HS-27A (cell line): ENCODE data around the gene MBTPS1.

ENCODE experiments used
- DNase-seq: peaks from one replicate; pipeline ENCODE4 v3.0.0-alpha.2; 2012; ENCODE audit warnings: low read depth, missing footprints

Gene MBTPS1

GRCh38 chr16:84053237-84053636 lies 63.5 kb downstream of the MBTPS1 start:
- no peak for DNase-seq

GRCh38 chr16:84052071-84052622 lies 64.6 kb downstream of the MBTPS1 start:
- DNase-seq = no peak

DNA sequence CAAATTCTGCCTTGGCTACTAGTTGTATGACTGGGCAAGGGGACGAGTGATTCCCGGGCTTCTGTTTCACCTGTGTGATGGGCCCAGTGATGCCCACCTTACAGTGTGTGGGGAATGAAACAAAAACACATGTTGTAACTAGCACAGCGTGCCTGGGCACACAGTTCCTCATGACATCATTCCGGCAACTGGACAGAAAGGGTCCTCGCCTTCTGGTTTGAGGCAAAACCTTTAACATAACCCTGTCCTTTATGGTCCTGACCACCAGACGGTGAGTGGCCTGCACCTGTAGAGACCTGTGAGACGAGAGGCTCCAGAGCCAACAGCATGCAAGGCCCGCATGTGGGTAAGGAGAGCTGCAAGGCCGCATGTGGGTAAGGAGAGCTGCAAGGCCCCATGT lies 66.4 kb downstream of the MBTPS1 start:
- no peak for DNase-seq

DNA sequence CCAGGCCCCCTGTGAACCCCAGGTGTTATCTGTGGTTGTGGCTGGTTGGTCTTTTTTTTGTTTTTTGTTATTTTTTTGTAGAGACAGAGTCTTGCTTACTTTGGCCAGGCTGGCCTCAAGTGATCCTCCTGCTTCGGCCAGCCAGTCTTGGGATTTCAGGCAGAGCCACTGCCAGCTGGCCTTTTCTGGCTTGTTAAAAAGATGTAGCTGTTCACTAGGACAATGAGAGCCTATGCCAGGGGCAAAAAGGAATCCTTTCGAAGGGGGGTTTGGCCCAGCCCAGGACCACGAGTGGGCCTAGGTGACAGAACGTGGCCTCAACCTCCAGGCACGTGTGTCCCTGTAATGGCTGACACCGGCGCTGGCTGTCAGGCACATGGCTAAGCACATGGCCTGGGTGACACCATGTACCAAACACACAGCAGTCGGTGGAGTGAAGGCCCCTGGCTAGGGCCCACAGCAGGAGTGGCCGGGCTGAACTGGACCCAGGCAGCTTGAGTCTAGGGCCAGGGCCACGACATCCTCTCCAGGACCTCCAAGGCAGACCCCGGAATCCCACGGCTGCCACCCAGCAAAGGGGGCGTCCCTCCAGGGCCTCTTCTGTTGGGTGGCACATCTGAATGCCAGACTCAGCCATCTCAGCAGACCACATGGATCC lies 67.2 kb downstream of the MBTPS1 start:
- DNase-seq = no peak

DNA sequence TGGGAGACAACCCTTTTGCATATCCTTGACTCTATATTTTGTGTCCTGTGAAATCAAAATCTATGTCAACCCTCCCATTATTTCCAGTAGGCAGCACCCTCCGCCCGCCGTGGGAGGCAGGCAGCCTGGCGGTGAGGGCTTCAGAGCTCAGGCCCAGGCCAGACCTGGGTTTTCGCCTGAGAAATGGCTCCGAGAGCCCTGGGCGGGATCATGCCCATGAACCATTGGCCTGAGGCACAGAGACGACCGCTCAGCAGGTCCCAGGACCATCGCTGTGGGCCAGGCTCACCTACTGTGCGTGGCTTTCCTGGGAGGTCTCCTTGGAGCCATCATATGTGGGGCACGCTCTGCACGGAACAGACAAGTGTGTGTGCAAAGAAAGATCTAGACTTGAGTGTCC lies 67.9 kb downstream of the MBTPS1 start:
- DNase-seq = no peak

- no peak for DNase-seq
These were observed 68.5 kb downstream of the MBTPS1 start for GRCh38 chr16:84048270-84048669.

GRCh38 chr16:84047626-84048025 lies 69.1 kb downstream of the MBTPS1 start:
- DNase-seq = no peak

GRCh38 chr16:84047206-84047605 lies 69.5 kb downstream of the MBTPS1 start:
- no peak for DNase-seq

- DNase-seq = no peak
These were observed 70.8 kb downstream of the MBTPS1 start for GRCh38 chr16:84045818-84046470.

GRCh38 chr16:84045001-84045817 lies 71.5 kb downstream of the MBTPS1 start:
- no peak for DNase-seq

DNA sequence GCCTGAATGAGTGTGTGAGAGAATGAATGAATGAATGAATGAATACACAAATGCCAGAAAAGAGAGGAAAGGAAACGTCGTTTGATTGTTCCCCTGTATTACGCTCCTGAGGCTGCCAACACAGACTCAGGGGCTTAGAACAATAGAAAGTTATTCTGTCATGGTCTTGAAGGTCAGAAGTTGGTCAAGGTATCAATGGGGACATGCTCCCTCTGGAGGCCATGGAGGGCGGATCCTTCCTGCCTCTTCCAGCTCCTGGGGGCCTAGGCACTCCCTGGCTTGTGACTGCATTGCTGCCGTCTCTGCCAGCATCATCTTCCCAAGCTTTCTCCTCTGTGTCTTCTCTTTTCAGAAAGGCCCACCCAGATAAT lies 72.6 kb downstream of the MBTPS1 start:
- no peak for DNase-seq

GRCh38 chr16:84043486-84044117 lies 73.1 kb downstream of the MBTPS1 start:
- no peak for DNase-seq

DNA sequence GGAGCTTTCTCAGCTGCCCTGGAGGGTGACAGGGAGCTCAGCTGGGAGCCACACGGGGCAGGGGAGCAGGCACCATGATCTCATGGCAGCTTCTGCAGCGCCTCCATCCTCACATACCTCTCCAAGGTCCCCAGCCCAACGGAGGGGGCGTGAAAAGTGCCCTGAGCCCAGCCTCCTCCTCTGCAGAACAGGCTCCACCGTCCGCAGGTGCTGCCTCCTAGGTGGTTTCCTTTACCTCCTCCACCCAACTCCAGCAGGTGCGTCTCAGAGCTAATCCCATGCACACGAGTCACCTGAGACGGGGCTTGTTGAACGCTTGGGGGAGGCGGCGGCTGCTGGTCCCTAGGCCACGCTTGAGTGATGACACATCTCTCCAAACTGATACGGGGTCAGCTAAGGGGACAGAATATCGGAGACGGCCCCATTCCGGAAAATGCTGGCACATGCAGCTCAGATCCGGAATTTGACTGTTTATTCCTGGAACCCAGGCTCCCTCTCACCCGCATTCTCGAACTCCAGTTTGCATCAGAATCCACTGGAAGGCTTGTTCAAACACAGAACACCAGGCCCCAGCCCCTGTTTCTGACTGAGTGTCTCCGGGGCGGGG lies 73.8 kb downstream of the MBTPS1 start:
- DNase-seq = no peak

DNA sequence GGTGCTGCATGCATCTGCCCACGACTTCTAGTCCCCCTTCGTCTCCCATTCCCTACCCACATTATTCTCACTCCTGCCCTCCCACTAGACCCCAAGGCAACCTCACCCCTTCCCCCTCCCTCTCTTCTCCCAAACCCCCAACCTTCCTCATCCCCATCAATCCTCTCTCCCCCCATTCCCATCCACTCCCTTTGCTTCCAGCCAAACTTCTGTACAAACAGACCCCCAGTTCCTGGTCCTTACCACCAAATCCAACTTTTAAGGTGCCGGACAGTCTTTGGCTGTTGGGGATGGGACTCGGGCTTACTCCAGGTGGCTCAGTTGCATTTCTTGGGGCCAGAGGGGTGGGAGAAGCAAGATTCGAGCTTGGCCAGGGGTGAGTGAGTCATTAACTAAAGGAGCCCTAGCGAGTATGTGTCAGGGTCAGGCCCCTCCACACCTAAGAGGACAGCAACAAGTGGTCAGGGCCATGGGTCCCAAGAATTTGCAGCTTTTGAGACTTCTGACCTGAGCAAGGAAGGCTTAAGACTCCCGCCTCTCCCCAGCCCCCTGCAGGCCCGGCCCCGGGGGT lies 74.3 kb downstream of the MBTPS1 start, which contains the start of gene SLC38A8:
SLC38A8 (minus strand) TSS at position 488 of the 571 bp plus-strand sequence. CDS start 638 bp downstream, outside the sequence.
- DNase-seq = no peak

DNA sequence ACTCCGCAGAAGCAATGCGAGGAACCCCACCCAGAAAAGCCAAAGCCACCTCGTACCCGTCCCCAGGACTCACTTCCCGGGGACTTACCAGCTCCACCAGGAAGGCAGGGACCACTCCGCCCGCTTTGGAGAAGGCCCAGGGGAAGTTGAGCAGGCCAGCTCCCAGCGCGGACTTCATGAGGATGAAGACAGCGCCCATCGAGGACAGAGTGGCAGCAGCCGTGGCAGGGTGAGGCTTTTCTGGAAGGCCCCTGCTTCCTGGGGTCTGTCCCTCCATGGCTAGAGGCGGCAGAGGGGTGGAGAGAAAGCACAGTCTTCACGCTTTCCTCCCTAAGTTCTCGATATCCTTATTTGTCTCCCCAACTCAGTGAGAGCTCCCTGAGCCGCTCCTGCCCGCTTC lies 74.9 kb downstream of the MBTPS1 start:
- DNase-seq = no peak

- DNase-seq = no peak
These were observed 75.6 kb downstream of the MBTPS1 start for GRCh38 chr16:84040823-84041820.

DNA sequence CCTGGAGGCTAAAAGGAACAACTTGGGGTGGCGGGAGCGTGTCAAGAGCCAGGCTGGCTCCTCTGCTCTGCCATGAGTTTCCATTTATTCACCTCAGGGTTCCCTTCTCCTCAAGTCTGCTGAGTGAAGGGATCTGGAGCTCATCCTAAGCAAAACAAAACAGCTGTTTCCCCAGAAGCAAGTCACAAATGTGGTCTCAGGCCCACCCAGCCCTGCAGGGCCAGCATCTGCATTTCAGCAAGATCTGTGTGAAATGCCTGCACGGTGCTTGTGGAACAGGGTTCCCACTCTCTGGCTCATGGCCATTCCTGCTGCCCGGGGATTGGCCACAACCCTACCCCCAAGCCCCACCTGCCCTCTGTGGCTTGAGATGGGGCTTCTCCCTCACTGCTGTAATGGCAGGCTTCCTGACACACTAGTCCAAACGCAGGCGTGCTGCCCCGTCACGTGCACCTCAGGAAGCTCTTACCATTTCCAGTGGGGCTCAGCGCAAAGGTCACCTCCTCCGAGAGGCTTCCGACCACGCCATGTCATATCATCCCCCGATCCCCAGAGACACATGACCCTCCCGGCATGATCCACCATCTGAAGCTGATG lies 76.4 kb downstream of the MBTPS1 start:
- DNase-seq = no peak

DNA sequence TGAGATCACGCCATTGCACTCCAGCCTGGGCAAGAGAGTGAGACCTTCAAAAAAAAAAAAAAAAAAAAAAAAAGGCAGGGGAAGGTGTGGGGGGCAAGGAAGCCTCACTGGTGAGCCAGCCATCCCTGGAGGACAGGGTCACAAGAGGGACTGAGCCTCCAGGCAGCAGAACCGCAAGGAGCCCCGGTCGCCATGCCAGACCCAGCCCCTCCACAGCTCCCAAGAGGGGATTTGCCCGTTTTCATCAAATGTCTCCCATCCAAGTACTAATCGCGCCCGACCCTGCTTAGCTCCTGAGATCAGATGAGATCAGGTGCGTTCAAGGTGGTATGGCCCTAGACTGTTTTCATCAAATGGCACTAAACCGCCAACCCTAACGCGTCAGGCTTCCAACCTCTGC lies 77.0 kb downstream of the MBTPS1 start:
- DNase-seq = no peak

DNA sequence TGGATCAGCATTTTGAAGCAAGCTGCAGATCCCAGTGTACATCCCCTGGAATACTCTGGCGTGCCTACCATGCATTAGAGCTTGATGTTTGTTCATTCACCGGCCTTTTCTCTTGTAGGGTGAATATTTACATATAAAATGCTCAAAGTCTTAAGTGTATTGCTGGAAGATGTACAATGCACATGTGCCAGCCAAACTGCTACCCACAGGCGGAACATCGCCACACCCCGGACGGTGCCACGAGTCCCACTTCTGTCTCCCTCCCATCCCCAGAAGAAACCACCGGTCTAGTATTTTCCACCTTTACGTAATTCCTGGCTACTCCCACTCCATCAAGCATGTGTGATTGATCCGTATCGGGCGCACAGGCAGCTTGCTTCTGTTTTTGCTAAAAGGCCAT lies 78.3 kb downstream of the MBTPS1 start:
- no peak for DNase-seq

DNA sequence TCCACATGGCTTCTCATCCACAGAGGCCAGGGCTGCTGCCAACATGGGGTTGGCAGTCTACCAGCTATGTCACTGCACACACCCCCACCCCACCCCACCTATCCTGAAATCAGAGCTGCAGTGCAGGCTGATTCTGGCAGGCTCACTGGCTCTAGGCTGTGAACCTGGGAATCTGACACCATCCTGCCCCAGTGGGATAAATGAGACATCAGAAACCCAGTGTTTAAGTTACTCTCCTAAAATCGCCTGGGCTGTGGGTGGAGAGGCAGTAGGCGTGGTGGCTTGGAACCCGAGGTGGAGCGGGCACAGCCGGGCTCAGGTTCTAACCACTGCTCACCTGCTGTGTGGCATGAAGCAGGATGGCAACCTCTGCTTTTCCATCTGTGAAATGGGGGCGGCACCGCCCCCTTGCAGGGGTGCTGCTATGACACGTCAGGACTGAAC lies 79.7 kb downstream of the MBTPS1 start:
- DNase-seq = no peak
